ENCODE measurements around the gene CCT3.

DNA sequence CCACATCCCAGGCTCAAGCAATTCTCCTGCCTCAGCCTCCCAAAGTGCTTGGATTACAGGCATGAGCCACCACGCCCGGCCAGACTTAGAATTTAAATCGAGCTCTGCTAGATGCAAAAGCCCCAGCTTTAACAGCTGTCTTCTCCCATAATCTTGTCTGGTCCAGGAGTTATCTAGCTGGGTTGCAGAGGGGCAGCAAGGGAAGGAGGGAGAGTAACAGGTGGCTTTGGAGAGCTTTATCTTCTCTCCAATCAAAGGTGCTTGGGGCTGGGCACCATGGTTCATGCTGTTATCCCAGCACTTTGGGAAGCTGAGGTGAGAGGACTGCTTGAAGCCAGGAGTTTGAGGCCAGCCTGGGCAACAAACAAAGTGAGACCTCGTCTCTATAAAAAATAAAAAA is 34.8 kb upstream of the CCT3 start:
- TF ChIP-seq CTCF (IDR thresholded peaks at IDR 0.05) (no peak), POLR2A (IDR thresholded peaks at IDR 0.05) (no peak), EP300 (IDR thresholded peaks at IDR 0.05) (no peak)

Measured in upper lobe of left lung (tissue), 4 donors.